ENCODE results near the gene COPZ1.

Gene COPZ1

DNA sequence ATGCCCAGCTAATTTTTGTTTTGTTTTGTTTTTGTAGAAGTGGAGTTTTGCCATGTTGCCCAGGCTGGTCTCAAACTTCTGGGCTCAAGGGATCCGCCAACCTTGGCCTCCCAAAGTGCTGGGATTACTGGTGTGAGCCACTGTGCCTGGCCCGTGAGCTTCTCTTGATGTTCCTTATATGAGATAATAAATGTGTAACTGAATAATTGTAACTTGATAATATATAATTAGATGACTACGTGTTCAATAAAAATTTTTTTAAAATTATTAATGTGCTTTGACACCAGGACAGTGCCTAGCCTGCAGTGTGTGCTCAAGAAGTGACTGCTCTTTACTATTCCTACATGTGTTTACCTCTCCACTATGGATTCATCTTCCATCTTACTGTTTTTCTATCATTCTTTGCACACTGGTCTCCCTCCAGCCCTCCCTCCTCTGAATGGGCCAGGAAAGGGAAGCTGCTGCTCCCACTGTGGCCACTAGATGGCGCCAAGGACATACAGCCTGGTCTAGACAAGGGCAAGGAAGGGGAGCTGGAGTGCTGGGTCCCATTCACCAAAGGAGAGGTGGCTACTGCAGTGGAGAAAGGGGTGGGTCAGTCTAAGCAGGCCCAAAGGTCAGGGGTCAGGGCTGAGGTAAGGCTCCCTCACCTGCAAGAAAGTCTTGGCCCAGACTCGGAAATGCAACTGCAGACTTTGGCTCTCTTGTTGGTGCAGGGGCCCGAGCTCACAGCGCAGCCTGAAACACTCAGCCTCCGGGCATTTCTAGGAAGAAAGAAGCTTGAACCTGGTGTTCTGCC lies 74.3 kb downstream of the COPZ1 start:
- peak; percentile 3 for DNase-seq

DNA sequence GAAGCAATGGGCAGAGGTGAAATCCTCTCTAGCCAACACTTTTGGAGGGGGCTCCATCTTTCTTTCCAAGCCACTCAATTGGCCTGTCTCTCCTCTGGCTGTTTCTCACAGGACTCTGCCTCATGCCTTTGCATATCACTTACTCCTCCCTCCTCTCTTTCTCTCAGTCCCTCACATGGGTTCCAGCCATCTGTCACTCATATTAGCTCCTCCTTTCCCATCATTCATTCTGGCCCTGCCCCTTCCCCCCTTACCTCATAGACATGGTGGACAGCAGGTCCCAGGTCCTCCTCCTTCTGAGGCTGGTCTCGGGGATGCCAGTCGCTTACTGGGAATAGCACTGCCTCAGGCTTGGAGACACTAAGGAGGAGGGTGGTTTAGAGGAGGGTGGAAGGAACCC lies 76.2 kb downstream of the COPZ1 start:
- DNase-seq: no peak

All from DMS79 treated with DMSO at 0.1 percent for 48 hours (cell line).